ENCODE results near the gene LRRC37A3. TPM values are rescaled to one million over a fixed set of nuclear protein-coding genes. Genes with fewer than 3 reads are reported as not detected.

Gene LRRC37A3
- total RNA-seq, 1 donor from 2014 or later = 40.6 TPM

GRCh38 chr17:64951877-64952276 lies 32.6 kb upstream of the LRRC37A3 start:
- no peaks in the 10 kb centered on the region for H3K36me3 Mint-ChIP-seq (ENCODE audit: insufficient read depth)
- H3K27me3 Mint-ChIP-seq = peaks cover 4% of the 10 kb centered on the region
- H3K4me3 Mint-ChIP-seq (ENCODE audit: low read depth) = no peak overlapping the region
- no peak overlapping the region for H3K27ac Mint-ChIP-seq
- DNase-seq (ENCODE audit: low spot score, unreplicated experiment) = no peak
- H3K4me1 Mint-ChIP-seq (ENCODE audit: low read depth) = no peaks in the 10 kb centered on the region
- no peaks in the 10 kb centered on the region for H3K9me3 Mint-ChIP-seq (ENCODE audit: low read depth)
- TF ChIP-seq, protein P1, sequence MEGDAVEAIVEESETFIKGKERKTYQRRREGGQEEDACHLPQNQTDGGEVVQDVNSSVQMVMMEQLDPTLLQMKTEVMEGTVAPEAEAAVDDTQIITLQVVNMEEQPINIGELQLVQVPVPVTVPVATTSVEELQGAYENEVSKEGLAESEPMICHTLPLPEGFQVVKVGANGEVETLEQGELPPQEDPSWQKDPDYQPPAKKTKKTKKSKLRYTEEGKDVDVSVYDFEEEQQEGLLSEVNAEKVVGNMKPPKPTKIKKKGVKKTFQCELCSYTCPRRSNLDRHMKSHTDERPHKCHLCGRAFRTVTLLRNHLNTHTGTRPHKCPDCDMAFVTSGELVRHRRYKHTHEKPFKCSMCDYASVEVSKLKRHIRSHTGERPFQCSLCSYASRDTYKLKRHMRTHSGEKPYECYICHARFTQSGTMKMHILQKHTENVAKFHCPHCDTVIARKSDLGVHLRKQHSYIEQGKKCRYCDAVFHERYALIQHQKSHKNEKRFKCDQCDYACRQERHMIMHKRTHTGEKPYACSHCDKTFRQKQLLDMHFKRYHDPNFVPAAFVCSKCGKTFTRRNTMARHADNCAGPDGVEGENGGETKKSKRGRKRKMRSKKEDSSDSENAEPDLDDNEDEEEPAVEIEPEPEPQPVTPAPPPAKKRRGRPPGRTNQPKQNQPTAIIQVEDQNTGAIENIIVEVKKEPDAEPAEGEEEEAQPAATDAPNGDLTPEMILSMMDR (IDR thresholded peaks at IDR 0.05; ENCODE audit: unreplicated experiment) = no peak

- H3K4me1 Mint-ChIP-seq (ENCODE audit: low read depth) = no peaks in the 10 kb centered on the region
- no peaks in the 10 kb centered on the region for H3K36me3 Mint-ChIP-seq (ENCODE audit: insufficient read depth)
- H3K9me3 Mint-ChIP-seq (ENCODE audit: low read depth) = no peaks in the 10 kb centered on the region
These were observed 31.6 kb upstream of the LRRC37A3 start for GRCh38 chr17:64950871-64951270.

GRCh38 chr17:64947152-64947551 lies 27.9 kb upstream of the LRRC37A3 start:
- DNase-seq (ENCODE audit: low spot score, unreplicated experiment) = no peak
- H3K4me3 Mint-ChIP-seq (ENCODE audit: low read depth) = no peak overlapping the region
- TF ChIP-seq, protein P1 (IDR thresholded peaks at IDR 0.05; ENCODE audit: unreplicated experiment) = no peak
- H3K4me1 Mint-ChIP-seq (ENCODE audit: low read depth) = no peaks in the 10 kb centered on the region
- no peak overlapping the region for H3K27ac Mint-ChIP-seq
- H3K36me3 Mint-ChIP-seq (ENCODE audit: insufficient read depth) = no peaks in the 10 kb centered on the region
- H3K9me3 Mint-ChIP-seq (ENCODE audit: low read depth) = no peaks in the 10 kb centered on the region
- peaks cover 4% of the 10 kb centered on the region for H3K27me3 Mint-ChIP-seq

More at GRCh38 chr17:64950871-64951270, 31.6 kb upstream of the LRRC37A3 start:
- H3K4me3 Mint-ChIP-seq (ENCODE audit: low read depth) = no peak overlapping the region
- peaks cover 4% of the 10 kb centered on the region for H3K27me3 Mint-ChIP-seq
- DNase-seq (ENCODE audit: low spot score, unreplicated experiment) = no peak
- H3K27ac Mint-ChIP-seq = no peak overlapping the region
- TF ChIP-seq, protein P1 (IDR thresholded peaks at IDR 0.05; ENCODE audit: unreplicated experiment) = no peak

- Mint-ChIP-seq H3K4me1 (ENCODE audit: low read depth) (no peaks in the 10 kb centered on the region), H3K4me3 (ENCODE audit: low read depth) (no peak overlapping the region), H3K9me3 (ENCODE audit: low read depth) (no peaks in the 10 kb centered on the region), H3K36me3 (ENCODE audit: insufficient read depth) (no peaks in the 10 kb centered on the region), H3K27me3 (peaks cover 6% of the 10 kb centered on the region), H3K27ac (no peak overlapping the region)
- TF ChIP-seq, protein P1 (IDR thresholded peaks at IDR 0.05; ENCODE audit: unreplicated experiment) = no peak
- DNase-seq (ENCODE audit: low spot score, unreplicated experiment) = no peak
These were observed 22.5 kb upstream of the LRRC37A3 start for GRCh38 chr17:64941761-64942160.

- Mint-ChIP-seq H3K9me3 (ENCODE audit: low read depth) (no peaks in the 10 kb centered on the region), H3K36me3 (ENCODE audit: insufficient read depth) (no peaks in the 10 kb centered on the region), H3K4me3 (ENCODE audit: low read depth) (no peak overlapping the region), H3K27ac (no peak overlapping the region), H3K4me1 (ENCODE audit: low read depth) (no peaks in the 10 kb centered on the region), H3K27me3 (peaks cover 6% of the 10 kb centered on the region)
- TF ChIP-seq, protein P1 (IDR thresholded peaks at IDR 0.05; ENCODE audit: unreplicated experiment) = no peak
- no peak for DNase-seq (ENCODE audit: low spot score, unreplicated experiment)
These were observed 21.8 kb upstream of the LRRC37A3 start for GRCh38 chr17:64941045-64941444.

Data from progenitor cell of endocrine pancreas (in vitro differentiated cells).